GM12872 (cell line): ENCODE measurements around the gene ADAMTS2.

Experiments
- CTCF ChIP-seq: IDR thresholded peaks from 3 replicates; pipeline ENCODE4 v1.5.1; 2011; ENCODE audit warnings: low read depth, mild to moderate bottlenecking, low read length, moderate library complexity; ENCODE audit not compliant: insufficient read depth

Gene ADAMTS2

GRCh38 chr5:179227580-179228311 is 117.5 kb downstream of the ADAMTS2 start:
- no peak for TF ChIP-seq CTCF

GRCh38 chr5:179227229-179227579 is 118.1 kb downstream of the ADAMTS2 start:
- no peak for TF ChIP-seq CTCF

- no peak for TF ChIP-seq CTCF
Observed at GRCh38 chr5:179226696-179227095, 118.6 kb downstream of the ADAMTS2 start.

- no peak for TF ChIP-seq CTCF
Observed at GRCh38 chr5:179225387-179225786, 119.9 kb downstream of the ADAMTS2 start.

GRCh38 chr5:179224741-179225140 is 120.5 kb downstream of the ADAMTS2 start:
- TF ChIP-seq CTCF: no peak

- TF ChIP-seq CTCF: no peak
Observed at GRCh38 chr5:179223961-179224360, 121.3 kb downstream of the ADAMTS2 start.

- TF ChIP-seq CTCF: no peak
Observed at GRCh38 chr5:179223528-179223927, 121.7 kb downstream of the ADAMTS2 start.
